ENCODE measurements around the gene NDUFA12.

The NDUFA12 gene

GRCh38 chr12:95003213-95003920 is at the start of gene NDUFA12:
Gene NDUFA12, minus strand, starts transcription at chr12:95003697. Its CDS starts 17 bp downstream, at chr12:95003680.
- no peak for TF ChIP-seq CTCF (IDR thresholded peaks at IDR 0.05; ENCODE audit: borderline replicate concordance, insufficient read depth, low read depth, low read length)
- H3K4me3 ChIP-seq (ENCODE audit: low read depth, low read length), result peak within 1 kb of the TSS; percentile 83

- TF ChIP-seq CTCF (IDR thresholded peaks at IDR 0.05; ENCODE audit: borderline replicate concordance, insufficient read depth, low read depth, low read length), result no peak
- no peak overlapping the region for H3K4me3 ChIP-seq (ENCODE audit: low read depth, low read length)
These were observed 47.7 kb upstream of the NDUFA12 start for GRCh38 chr12:95051241-95051640.

GRCh38 chr12:95037906-95038305 is 34.4 kb upstream of the NDUFA12 start:
- H3K4me3 ChIP-seq (ENCODE audit: low read depth, low read length), result no peak overlapping the region
- TF ChIP-seq CTCF (IDR thresholded peaks at IDR 0.05; ENCODE audit: borderline replicate concordance, insufficient read depth, low read depth, low read length), result no peak

GRCh38 chr12:95034750-95035149 is 31.3 kb upstream of the NDUFA12 start:
- H3K4me3 ChIP-seq (ENCODE audit: low read depth, low read length), result no peak overlapping the region
- no peak for TF ChIP-seq CTCF (IDR thresholded peaks at IDR 0.05; ENCODE audit: borderline replicate concordance, insufficient read depth, low read depth, low read length)

GRCh38 chr12:95022477-95022876 is 19.0 kb upstream of the NDUFA12 start:
- no peak overlapping the region for H3K4me3 ChIP-seq (ENCODE audit: low read depth, low read length)
- TF ChIP-seq CTCF (IDR thresholded peaks at IDR 0.05; ENCODE audit: borderline replicate concordance, insufficient read depth, low read depth, low read length), result no peak

- no peak overlapping the region for H3K4me3 ChIP-seq (ENCODE audit: low read depth, low read length)
- no peak for TF ChIP-seq CTCF (IDR thresholded peaks at IDR 0.05; ENCODE audit: borderline replicate concordance, insufficient read depth, low read depth, low read length)
These were observed 14.0 kb upstream of the NDUFA12 start for GRCh38 chr12:95017482-95017881.

GRCh38 chr12:95016120-95016519 is 12.6 kb upstream of the NDUFA12 start:
- no peak overlapping the region for H3K4me3 ChIP-seq (ENCODE audit: low read depth, low read length)
- TF ChIP-seq CTCF (IDR thresholded peaks at IDR 0.05; ENCODE audit: borderline replicate concordance, insufficient read depth, low read depth, low read length), result no peak
